GM21367 (cell line): ENCODE measurements around the gene CLN6.
"Not testable (repeated sequence)": the region's sequence is repeated elsewhere in the genome, so short reads cannot be mapped to it uniquely, and the experiment has no call there.

ENCODE experiments used
- ATAC-seq: cut with Tn5 transposase; IDR thresholded peaks from one replicate; pipeline ENCODE4 v1.9.1; 2021; ENCODE audit not compliant: unreplicated experiment

The CLN6 gene

DNA sequence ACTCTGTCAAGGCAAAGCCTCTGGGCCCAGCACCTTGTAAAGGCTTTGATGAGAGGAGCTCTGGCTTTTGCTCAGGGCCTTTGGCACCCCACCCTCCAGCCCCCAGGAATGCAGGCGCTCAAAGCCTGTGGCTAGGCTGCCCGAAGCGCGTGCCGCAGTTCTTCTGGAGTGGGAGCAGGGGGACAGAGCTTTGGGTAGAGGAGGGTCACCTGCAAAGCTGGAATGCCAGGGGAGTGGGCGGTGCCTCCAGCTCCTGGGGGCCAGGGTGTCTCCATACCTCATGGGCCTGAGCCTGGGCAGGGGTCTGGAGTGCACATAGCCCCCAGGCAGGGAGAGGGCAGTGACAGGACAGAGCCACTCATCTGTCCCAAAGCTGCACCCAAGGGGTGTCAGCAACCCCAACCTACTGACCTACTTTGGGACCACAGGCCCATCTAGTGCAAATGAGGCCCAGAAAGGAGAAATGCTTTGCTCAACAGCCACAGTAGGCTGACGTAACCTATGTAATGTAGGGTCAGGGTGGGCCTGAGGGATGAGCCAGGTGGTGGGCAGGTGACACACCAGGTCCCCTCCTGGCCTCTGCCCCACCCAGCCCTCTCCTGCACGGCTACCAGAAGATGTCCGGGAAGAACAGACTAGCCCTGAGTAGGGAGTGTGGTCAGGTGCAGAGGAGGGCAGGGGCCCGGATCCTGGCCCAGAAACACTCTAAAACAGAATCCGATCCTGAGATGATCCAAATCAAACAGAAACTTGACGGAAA lies 22.2 kb downstream of the CLN6 start:
- no peak for ATAC-seq

GRCh38 chr15:68206711-68207151 lies 22.8 kb downstream of the CLN6 start:
- no peak for ATAC-seq

- ATAC-seq, result no peak
Measured at GRCh38 chr15:68205954-68206539, 23.5 kb downstream of the CLN6 start.

GRCh38 chr15:68205558-68205944 lies 24.0 kb downstream of the CLN6 start:
- no peak for ATAC-seq

- no peak for ATAC-seq
Measured at GRCh38 chr15:68204776-68205557, 24.6 kb downstream of the CLN6 start, which contains the start of gene CALML4. TSS of gene CALML4 (minus strand) at chr15:68205332. CDS start at chr15:68205247, 85 bp downstream.

GRCh38 chr15:68204361-68204760 lies 25.2 kb downstream of the CLN6 start:
- ATAC-seq, result no peak

DNA sequence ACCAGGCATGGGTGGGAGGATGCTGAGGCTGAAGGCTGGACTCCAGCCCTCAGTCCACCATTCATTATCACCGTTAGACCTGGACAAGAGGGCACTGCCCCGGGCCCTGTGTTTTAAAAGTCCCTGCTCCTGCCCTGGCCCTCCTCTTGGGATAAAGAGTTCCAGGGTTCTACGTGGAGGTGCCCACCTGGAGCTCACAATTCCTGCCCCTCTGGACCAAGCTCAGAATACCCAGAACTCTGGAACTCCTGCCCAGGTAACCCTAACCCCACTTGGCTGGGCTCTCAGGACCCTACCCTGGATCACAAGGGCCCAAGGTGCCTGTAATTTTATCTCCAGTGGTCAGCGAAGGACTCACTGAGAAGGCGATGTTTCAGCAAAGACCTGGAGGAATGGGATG lies 25.6 kb downstream of the CLN6 start:
- no peak for ATAC-seq

GRCh38 chr15:68203486-68203885 lies 26.0 kb downstream of the CLN6 start:
- ATAC-seq, result no peak

DNA sequence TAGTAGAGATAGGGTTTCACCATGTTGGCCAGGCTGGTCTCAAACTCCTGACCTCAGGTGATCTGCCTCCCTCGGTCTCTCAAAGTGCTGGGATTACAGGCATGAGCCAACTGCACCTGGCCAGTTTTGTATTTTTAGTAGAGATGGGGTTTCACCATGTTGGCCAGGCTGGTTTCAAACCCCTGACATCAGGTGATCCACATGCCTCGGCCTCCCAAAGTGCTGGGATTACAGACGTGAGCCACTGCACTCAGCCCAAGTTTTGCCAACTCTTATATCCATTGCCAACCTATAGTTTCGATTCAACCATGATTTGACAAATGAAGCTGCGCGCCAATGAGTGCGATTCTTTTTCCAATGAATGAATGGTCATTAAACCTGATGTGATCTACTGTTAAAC lies 26.5 kb downstream of the CLN6 start:
- ATAC-seq, result not testable (repeated sequence)

- ATAC-seq, result no peak
Measured at GRCh38 chr15:68201879-68202261, 27.7 kb downstream of the CLN6 start.

GRCh38 chr15:68201153-68201878 lies 28.2 kb downstream of the CLN6 start:
- no peak for ATAC-seq

DNA sequence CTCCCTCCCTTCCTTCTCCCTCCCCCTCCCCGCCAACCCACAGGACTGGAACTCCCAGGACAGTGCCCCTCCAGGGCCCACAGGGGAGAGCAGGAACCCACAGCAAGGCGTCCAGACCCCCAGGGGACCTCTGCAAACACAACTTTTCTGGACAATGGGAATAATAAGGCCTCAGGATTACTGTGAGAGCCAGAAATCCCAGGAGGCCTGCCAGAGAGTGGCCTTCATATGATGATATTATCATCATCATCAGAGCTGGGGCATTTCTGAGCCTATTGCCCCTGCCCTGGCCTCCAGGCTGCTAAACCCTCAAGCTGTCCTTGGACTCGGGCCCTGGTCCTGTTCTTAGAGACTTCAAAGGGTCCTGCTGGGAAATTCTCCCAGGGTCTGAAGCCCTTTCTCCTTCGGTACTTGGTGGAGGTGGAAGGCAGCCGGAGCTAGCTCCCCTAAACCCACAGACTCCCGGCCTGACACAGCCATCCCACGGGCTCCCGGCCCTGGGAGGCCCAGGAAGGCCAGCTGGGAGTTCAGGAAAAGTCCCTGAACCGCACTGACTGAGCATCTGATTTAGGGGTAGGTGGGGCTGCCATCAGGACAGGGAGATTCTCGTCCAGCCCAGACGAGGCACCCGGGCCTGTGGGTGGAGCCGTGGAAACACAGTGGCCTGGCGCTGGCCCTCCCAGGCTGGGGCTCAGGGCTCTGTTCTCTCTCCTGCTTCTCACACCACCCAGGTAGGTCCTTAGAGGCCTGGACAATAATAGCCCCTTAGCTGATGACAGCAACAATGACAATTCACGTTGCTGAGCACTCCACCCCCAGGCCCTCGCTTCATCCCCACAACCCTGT lies 29.3 kb downstream of the CLN6 start:
- ATAC-seq, result no peak

- no peak for ATAC-seq
Measured at GRCh38 chr15:68199340-68199739, 30.2 kb downstream of the CLN6 start.

- ATAC-seq, result no peak
Measured at GRCh38 chr15:68197661-68198437, 31.7 kb downstream of the CLN6 start.

- ATAC-seq, result no peak
Measured at GRCh38 chr15:68197170-68197492, 32.4 kb downstream of the CLN6 start.

DNA sequence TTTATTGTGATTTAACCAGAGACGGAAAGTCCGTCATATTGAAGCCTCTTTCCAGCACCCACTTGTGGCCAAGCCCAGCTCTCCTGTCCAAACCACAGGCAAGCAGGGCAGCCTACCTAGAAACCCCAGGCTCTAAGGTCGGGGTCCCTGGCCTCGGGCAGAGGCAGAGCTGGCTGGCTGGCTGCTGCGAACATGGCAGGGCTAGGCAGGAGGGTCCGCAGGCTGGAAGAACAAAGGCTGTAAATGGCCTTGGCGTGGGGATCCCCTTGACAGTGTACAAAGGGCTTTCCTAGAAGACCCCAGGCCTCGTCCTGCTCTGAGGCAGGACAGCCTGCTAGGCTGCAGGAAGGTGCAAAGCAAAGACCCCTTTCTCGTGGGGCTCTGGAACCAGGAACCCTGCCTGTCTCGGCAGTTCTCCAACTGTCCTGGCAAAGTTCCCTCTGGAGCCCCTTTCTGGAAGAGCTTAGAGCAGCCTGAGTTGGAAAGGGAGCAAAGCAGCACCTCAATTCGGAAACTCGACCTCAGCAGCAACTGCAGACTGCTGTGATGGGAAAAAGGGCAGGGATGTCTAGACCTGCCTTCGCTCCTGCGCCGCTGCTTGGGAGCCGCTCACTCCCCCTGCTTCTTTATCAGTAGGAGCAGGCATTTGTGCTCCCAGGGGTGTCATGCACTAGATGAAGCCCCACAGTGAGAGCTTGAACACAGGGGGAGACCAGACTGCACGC lies 32.9 kb downstream of the CLN6 start:
- ATAC-seq, result no peak

DNA sequence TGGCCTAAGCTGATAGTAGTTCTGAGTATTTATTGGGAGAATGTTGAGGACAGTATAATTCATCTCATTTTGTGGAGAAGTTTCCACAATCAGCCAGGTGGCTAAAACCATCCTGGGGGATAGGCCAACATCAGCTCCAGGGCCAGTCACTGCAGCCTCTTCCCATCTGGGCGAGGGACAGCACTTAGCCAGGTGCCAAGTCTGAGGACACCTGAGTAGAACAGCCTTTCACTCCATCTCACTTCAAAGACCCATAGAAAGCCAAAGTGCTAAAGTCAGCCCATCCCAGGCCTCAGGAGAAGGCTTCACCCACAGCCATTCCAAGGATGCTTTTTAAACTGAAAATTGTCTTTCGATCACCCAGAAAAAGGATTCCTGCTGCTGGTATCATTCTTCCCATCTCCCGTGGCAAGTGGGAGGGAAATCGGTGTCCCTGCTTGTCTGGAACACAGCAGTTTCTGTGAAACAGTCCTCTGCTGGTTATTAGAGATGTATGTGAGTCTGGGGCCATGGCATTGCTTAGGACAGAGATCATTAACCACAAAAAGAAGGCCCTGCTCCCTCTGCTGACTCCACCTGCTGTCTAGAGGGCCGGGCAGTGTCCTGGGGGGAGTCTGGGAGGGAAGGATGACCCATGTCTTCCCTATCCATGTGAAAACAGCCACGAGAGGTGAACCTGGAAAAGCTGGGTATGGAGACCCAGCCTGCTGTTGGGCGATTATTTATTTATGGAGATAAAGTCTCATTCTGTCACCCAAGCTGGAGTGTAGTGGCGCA lies 34.0 kb downstream of the CLN6 start:
- ATAC-seq, result no peak

DNA sequence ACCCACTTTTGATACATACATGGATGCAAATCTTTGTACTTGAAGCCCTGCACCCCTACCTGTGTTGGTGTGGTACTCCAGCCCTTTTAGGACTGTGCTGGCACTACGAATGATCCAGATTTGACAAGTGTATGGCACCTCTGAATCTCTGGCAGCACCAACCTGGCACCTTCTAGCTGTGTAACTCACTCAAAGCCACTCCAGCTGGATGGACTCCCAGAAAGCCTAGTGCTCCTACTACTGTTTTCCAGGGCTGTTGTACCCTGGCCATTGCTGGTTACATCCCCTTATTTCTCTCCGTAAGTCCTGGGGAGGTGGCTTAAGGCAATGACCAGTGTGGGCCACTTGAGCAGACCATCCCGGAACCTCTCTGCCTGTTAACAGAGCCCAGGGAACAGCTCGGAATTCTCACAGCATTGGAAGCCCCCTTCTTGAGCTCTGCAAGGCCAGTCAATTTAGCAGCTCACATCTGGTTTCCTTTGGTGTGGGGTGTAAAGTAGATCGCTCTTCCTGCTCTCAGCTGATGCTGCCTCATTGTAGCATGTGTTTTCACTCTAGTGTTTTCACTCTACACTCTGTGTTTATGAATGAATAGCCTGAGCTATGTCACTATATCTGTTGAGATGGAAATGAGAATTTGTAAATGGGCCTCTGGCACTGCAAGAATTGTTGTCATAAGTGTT lies 36.6 kb downstream of the CLN6 start:
- ATAC-seq, result no peak
